ENCODE results near the gene PTDSS2.
"Not testable (repeated sequence)": the region's sequence is repeated elsewhere in the genome, so short reads cannot be mapped to it uniquely, and the experiment has no call there.

PTDSS2 gene

DNA sequence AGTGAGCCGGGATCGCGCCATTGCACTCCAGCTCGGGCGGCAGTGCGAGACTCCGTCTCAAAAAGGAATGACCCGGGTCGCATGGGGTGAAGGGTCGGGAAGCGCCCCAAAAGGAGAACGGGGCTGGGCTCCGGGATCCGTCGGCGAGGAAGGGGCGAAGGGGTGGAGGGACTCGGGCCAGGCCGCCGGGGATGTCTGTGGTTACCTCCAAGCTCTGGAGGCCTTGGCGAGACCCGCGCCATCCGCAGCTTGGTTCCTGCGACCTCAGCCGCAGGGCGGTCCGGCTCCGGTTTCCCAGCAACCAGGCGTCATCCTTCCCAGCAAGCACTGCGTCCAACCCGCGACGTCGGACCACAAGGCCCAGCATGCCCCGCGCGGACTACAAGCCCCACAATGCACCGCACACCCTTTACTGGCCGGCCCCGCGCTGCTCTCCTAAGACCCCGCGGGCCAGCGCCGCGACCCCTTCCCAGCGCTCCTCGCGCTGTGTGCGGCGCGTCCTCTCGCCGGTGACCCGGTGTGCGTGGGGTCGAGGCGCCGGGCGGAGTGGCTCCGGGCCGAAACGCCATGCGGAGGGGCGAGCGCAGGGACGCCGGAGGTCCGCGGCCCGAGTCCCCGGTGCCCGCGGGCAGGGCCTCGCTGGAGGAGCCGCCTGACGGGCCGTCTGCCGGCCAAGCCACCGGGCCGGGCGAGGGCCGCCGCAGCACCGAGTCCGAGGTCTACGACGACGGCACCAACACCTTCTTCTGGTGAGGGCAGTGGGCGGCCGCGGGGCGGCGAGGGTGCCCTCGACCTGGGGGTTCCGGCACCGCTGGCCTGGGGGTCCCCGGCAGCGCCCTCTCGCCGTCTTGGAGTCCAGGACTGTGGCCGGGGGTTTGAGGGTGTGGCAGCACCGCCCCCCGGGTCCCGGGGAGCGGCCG lies at the start of gene PTDSS2:
TSS of gene PTDSS2 (plus strand) at position 391 of the 920 bp plus-strand sequence. CDS start at position 568, 177 bp downstream.
- peak; percentile 74 to 85 (median 83) for DNase-seq (ENCODE audit: low read depth in 2 of 3, low spot score in 2 of 3)

DNA sequence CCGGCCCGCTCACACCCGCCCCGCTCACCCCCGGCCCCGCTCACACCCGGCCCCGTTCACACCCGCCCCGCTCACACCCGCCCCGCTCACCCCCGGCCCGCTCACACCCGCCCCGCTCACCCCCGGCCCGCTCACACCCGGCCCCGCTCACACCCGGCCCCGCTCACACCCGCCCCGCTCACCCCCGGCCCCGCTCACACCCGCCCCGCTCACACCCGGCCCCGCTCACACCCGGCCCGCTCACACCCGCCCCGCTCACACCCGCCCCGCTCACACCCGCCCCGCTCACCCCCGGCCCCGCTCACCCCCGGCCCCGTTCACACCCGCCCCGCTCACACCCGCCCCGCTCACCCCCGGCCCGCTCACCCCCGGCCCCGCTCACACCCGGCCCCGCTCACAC lies 48.9 kb upstream of the PTDSS2 start:
- not testable (repeated sequence) for DNase-seq (ENCODE audit: low read depth in 2 of 3, low spot score in 2 of 3)

DNA sequence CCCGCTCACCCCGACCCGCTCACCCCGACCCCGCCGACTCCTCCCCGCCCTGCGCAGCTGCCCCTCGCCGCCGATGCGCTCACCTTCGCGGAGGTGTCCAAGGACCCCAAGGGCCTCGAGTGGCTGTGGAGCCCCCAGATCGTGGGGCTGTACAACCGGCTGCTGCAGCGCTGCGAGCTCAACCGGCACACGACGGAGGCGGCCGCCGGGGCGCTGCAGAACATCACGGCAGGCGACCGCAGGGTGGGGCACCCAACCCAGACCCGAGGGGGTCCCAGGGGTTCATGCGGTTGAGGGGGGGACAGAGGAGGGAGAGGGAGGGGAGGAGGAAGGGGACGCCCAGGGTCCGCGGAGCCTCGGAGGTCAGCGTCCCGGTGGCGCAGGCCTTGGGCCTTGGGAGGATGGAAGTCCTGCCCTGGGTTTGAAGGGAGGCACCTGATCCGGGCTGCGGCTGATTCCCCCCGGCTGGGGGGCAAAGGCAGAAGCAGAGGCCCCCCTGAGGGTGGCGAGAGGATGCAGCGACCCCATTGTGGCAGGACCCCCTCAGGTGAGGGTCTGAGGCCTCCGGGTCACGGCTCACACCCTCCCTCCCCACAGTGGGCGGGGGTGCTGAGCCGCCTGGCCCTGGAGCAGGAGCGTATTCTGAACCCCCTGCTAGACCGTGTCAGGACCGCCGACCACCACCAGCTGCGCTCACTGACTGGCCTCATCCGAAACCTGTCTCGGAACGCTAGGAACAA lies 46.9 kb upstream of the PTDSS2 start:
- no peak for DNase-seq (ENCODE audit: low read depth in 2 of 3, low spot score in 2 of 3)

DNA sequence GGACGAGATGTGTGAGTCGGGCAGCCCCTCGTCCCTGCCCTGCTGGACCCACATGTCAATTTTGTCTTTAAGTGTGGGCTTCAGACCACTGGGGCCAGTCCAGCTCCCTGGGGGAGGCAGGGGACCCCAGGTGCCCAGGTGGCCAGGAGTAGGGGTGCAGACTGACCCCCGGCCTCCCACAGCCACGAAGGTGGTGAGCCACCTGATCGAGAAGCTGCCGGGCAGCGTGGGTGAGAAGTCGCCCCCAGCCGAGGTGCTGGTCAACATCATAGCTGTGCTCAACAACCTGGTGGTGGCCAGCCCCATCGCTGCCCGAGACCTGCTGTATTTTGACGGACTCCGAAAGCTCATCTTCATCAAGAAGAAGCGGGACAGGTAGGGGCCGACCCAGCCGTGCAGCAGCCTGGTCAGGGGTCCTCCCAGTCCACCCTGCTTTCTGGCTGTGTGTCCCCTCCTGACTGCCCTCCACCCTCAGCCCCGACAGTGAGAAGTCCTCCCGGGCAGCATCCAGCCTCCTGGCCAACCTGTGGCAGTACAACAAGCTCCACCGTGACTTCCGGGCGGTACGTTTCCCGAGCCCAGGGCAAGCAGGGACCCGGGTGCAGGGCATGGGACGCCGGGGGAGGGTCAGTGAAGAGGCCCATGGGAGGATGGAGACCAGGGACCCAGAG lies 46.2 kb upstream of the PTDSS2 start:
- DNase-seq (ENCODE audit: low read depth in 2 of 3, low spot score in 2 of 3) = no peak

DNA sequence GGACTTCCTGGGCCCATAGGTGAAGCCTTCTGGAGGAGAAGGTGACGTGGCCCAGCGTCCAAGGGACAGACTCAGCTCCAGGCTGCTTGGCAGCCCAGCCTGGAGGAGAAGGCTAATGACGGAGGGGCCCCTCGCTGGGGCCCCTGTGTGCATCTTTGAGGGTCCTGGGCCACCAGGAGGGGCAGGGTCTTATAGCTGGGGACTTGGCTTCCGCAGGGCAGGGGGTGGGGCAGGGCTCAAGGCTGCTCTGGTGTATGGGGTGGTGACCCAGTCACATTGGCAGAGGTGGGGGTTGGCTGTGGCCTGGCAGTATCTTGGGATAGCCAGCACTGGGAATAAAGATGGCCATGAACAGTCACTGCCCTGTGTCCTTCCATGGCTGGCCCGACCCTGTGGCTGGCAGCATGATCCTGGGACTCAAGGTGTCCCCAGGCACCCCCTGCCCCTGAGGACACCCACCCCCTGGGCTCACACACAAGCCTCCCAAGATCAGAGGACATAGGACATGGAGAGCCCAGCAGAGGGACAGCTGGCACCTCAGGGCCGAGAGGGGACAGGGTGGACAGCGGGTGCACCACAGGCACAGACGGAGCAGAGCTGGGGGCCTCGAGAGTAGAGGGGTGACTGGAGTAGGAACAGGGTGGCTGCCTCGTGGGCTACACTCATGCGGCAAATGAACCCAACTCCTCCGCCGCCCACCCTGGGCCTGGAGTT lies 45.4 kb upstream of the PTDSS2 start:
- no peak for DNase-seq (ENCODE audit: low read depth in 2 of 3, low spot score in 2 of 3)

DNA sequence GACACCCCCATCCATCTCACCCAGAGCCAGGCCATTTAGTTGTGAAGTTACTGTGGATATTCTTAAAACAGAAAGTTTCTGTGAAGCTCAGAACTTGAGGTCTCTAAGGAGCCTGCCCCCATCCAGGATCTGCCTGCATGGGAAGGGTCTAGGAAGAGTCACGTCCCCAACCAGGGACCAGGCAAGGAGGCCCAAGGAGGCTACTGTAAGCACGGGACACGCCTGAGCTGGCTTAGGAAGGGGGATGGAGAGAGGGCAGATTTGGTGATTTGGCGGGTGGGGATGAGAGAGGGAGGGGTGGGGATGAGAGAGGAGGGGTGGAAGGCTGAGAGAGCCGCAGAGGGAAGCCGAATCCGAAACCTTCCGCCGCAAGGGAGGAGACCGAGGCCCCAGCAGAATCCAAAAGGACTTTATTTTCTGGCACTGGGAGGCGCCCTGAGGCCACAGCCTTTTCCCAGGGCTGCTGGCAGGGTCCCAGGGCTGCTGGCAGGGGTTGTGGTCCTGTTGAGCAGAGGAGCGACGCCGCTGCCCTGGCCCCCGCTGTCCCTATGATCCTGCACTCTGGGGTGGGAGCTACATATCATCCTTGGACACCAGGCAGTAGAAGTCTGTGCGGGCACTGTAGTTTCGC lies 44.6 kb upstream of the PTDSS2 start:
- no peak for DNase-seq (ENCODE audit: low read depth in 2 of 3, low spot score in 2 of 3)

DNA sequence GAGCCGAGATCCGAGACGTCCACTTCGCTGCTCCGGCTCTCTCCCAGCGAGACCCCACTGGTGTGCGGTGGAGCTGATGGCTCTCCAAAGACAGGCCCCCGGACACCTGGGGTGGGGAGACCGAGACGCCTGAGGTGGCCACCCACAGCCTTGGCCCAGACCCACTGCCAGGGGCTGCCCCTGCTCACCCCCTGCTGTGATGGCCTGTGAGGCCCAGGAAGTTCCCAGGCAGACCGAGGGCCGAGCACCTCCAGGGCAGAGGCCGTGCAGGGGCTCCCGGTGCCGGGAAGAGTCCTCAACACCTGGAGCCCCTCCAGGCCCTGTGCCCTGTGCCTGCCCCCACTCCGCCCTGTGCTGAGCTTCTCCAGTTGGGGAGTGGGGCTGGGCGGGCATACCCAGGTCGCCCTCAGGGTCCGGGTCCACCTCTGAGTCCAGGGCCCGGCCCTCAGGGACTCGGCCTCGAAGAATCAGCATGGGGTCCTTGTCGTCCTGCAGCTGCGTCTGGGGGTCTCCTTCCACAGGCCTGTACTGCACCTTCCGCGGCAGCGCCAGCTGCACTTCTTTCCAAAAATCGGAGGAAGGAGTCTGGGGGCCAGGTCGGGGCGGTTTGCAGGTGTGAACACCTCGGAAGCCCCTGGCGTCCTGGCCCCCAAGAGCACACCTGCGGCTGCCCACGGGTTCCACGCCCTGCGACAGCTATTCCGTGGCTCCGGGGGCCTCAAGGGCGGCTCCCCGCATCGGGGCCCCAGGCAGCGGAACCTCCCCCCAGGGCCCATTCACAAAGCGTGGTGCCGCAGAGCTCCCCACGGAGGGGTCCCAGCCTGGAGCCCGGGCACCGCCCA lies 43.9 kb upstream of the PTDSS2 start:
- DNase-seq (ENCODE audit: low read depth in 2 of 3, low spot score in 2 of 3) = no peak

DNA sequence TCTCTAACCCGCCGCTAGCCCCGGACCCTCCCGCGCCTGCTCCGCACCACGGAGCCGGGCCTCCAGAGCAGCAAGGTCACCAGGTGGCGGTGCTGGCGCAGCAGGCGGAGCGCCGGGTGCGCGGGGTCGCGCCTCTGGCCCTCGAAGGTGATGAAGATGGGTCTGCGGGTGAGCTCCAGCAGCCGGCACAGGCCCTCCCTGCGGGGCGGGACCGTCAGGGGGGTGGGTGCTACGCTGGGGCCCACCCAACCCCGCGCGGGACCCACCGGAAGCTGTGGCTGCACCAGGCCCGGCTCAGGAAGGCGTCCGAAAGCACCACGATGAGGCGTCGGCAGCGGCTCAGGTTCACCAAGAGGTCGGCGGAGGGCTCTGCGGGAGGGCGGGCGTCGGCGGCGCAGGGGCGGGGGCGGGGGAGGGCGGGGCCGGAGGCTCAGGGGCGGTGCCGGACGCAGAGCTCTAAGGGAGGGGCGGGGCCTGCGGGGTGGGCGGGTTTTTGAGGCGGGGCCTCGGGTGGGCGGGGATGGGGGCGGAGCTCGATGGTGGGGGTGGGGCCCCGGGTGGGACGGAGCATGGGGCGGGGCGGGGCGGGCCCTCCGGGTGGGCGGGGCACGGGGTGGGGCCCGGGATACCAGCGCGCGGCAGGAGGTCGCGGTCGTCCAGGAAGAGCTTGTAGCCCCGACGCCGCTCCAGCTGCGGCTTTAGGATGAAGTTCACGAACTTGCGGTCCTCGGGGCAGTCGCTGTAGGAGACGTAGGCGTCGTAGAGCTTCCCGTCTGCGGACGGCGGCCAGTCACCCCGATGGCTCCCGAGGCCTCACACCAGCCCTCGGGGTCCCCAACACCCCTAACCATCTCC lies 43.1 kb upstream of the PTDSS2 start:
- peak; percentile 67 to 82 (median 75) for DNase-seq (ENCODE audit: low read depth in 2 of 3, low spot score in 2 of 3)

DNA sequence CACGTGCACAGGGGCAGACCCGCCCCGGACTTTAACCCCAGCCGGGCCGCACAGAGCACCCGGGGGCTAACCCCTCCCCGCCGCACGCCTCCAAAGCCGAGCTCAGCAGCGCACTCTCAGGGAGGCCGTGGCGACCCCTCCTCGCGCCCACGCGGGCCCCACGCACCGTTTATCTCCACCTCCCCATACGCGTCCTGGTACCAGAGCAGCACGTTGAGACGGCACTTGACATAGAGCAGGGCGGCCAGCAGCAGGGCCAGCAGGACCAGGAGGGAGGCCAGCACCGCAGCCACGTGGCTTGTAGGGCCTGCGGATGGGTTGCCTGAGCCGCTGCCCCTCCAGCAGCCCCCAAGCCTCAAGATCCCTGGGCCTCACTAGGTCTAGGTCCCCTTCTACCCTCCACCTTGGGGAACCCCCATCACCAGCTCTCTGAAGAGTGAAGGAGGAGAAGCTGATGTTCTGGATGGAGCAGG lies 42.4 kb upstream of the PTDSS2 start:
- DNase-seq (ENCODE audit: low read depth in 2 of 3, low spot score in 2 of 3) = no peak

DNA sequence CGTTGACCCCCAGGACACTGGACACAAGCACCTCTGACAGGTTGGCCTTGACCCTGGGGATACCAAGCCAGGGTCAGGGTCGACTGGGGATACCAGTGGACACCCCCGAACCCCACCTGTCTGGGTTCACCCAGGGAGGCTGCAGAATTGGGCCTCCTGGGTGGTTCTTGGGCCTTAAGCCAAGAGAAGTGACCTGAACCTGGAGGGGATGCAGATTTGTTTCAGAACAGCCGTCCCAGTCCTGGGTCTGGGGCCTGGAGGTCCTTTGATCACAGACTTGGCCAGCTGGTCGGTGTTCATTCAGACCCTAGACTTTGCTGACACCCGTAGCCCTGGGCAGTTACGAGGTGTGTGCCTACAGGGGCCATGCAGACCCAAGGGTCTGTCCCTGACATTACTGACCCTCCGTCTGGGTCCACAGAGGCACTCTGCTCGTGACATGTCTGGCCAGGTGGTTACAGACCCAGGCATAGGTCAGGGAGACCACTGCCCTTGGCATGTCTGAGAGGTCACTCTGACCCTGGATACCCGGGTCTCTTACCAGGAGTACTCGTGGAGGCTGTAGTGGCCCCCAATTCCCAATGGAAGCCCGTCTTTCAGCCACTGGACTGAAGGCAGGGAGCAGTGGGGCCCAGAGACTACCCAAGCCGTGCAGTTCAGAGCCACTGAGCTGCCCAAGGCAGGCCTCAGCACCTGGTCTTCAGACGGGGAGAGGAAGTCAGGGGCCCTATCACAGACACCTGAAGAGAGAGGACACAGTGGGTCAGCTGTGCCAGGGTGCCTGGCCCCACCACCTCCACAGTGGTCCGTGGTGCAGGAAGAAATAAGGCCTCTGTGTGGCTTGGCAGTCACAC lies 41.7 kb upstream of the PTDSS2 start:
- no peak for DNase-seq (ENCODE audit: low read depth in 2 of 3, low spot score in 2 of 3)

DNA sequence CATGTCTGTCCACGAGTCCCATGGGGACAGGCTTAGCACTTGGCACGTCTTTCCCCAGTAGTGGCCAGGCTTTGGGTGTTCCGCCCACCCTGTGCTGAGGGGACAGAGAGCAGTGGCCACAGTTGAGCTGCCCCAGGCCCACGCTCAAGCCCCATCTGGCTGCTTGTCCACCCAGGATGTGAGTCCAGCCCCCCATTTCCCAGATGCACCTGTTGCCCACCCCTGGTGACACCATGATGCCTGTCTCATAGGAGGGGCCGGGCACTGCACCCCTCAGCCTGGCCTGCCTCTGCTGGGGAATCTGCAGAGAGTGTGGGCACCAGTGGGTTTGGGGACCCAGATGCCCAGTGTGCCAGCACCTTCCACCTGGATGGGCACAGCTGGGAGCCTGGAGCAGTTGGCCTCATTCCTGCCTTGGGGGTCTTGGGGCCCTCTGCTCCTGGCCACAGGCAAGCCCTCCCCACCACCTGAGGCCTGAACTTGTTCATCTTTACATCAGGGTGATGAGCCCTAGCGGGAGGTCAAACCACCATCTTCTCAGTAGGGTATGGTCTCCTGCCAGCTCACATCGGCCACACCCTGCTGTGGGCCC lies 41.0 kb upstream of the PTDSS2 start:
- DNase-seq (ENCODE audit: low read depth in 2 of 3, low spot score in 2 of 3) = no peak

DNA sequence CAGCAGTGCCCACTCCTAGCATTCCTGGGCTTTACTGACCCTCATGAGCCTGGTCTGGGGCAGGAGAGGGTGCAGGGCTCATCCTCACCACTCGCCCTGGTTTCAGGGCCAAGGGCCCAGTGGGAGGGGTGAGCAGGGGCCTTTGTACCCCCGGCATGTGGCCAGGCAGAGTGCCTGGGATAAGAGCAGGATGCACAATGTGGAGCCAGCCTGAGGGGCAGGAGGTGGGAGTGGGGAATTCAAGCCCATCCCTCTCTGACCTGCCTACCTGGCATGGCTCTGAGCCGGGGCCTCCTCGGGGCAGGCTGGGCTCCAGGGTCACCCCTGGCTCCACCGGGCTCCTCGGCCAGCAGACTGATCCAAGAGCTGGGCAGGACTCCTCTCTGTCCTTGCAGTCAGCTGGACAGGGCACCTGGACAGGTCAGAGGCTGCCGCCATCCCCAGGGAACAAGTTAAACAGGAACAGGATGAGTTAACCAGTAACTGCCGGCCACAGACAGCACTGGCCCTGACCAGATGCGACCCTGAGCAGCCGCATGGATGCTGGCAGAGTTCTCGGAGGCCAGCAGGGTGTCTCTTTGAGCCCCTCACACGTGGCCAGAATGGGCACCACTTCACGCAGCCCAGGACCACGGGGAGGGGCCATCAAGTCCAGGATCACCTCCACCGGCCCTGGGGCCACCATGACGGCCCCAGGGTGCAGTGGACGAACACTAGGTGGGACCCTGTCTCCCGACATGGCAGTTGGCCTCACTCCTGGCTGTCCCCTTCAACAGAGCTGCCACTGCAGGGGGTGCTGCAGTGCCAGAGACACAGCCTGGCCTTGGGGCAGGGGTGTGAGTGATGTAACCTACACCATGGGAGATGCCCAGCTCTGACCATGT lies 40.2 kb upstream of the PTDSS2 start:
- no peak for DNase-seq (ENCODE audit: low read depth in 2 of 3, low spot score in 2 of 3)

DNA sequence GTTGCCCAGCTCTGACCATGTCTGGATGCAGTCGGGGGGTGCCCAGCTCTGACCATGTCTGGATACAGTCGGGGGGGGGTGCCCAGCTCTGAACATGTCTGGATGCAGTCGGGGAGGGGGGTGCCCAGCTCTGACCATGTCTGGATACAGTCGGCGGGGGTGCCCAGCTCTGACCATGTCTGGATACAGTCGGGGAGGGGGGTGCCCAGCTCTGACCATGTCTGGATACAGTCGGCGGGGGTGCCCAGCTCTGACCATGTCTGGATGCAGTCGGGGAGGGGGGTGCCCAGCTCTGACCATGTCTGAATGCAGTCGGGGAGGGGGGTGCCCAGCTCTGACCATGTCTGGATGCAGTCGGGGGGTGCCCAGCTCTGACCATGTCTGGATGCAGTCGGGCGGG lies 39.4 kb upstream of the PTDSS2 start:
- DNase-seq (ENCODE audit: low read depth in 2 of 3, low spot score in 2 of 3) = not testable (repeated sequence)

DNA sequence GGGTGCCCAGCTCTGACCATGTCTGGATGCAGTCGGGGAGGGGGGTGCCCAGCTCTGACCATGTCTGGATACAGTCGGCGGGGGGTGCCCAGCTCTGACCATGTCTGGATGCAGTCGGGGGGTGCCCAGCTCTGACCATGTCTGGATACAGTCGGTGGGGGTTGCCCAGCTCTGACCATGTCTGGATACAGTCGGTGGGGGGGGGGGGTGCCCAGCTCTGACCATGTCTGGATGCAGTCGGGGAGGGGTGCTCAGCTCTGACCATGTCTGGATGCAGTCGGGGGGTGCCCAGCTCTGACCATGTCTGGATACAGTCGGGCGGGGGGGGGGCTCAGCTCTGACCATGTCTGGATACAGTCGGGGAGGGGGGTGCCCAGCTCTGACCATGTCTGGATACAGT lies 38.6 kb upstream of the PTDSS2 start:
- DNase-seq (ENCODE audit: low read depth in 2 of 3, low spot score in 2 of 3) = not testable (repeated sequence)

DNA sequence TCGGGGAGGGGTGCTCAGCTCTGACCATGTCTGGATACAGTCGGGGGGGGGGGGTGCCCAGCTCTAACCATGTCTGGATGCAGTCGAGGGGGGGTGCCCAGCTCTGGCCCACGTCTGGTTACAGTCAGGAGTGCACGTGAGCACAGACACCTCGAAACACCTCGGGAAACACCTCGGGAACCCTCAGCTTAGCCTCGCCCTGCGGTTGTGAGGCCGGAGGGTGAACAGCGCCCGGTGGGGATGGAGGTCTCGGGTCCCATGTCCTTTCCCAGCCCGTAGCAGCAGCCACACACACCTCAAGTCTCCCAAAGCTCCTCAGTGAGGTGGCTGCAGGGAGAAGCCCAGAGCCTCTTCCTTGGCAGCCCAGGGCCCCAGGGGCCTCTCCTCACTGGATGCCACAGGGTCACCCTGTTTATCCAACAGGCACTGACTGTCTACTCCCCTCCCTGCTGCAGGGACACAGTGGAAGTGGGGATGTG lies 37.4 kb upstream of the PTDSS2 start:
- no peak for DNase-seq (ENCODE audit: low read depth in 2 of 3, low spot score in 2 of 3)

All from activated CD8-positive, alpha-beta memory T cell treated with anti-CD3 and anti-CD28 coated beads for 48 hours (primary cell).